SK-N-SH treated with all-trans-retinoic acid at 6 μM for 48 hours (cell line): ENCODE measurements around the gene ADORA1.

Source experiments
- ATAC-seq: fragments of 200-7000 bp; cut with Tn5 transposase; 3 replicates; pipeline ENCODE4 v1.9.1; 2020; ENCODE audit warnings: mild to moderate bottlenecking, moderate library complexity
- ARNTL ChIP-seq: fragments of 450-650 bp; formaldehyde crosslinking; IDR thresholded peaks from 2 replicates; pipeline ENCODE4 v1.5.0; 2020; ENCODE audit warnings: low read depth, mild to moderate bottlenecking, moderate library complexity, borderline replicate concordance
- CREB5 ChIP-seq: fragments of 250-450 bp; sonication (Bioruptor Pico); IDR thresholded peaks from 2 replicates; pipeline ENCODE4 v1.5.1; 2020; ENCODE audit warnings: low read depth, mild to moderate bottlenecking, moderate library complexity
- CSDC2 ChIP-seq: fragments of 250-450 bp; sonication (Bioruptor Pico); IDR thresholded peaks from 2 replicates; pipeline ENCODE4 v1.5.0; 2020; ENCODE audit warnings: mild to moderate bottlenecking, moderate library complexity
- CSRNP3 ChIP-seq: fragments of 250-450 bp; sonication (Bioruptor Pico); IDR thresholded peaks from 2 replicates; pipeline ENCODE4 v1.5.1; 2021; ENCODE audit warnings: mild to moderate bottlenecking, moderate library complexity
- GLIS3 ChIP-seq: fragments of 250-450 bp; sonication (Bioruptor Pico); IDR thresholded peaks from 2 replicates; pipeline ENCODE4 v1.5.0; 2020; ENCODE audit warnings: mild to moderate bottlenecking, moderate library complexity
- ISL1 ChIP-seq: fragments of 250-450 bp; sonication (Bioruptor Pico); IDR thresholded peaks from 2 replicates; pipeline ENCODE4 v2.1.2; 2022; ENCODE audit warnings: mild to moderate bottlenecking, moderate library complexity
- OSR1 ChIP-seq: fragments of 250-450 bp; sonication (Bioruptor Pico); IDR thresholded peaks from 2 replicates; pipeline ENCODE4 v1.8.0; 2022; ENCODE audit warnings: moderate library complexity, mild to moderate bottlenecking, inconsistent platforms
- PATZ1 ChIP-seq: fragments of 250-450 bp; sonication (Bioruptor Pico); IDR thresholded peaks from 2 replicates; pipeline ENCODE4 v1.8.0; 2020; ENCODE audit warnings: mild to moderate bottlenecking, moderate library complexity, borderline replicate concordance
- POU6F1 ChIP-seq: fragments of 250-450 bp; sonication (Bioruptor Pico); IDR thresholded peaks from 2 replicates; pipeline ENCODE4 v1.8.0; 2021; ENCODE audit warnings: low read depth, mild to moderate bottlenecking, moderate library complexity, borderline replicate concordance
- PPARA ChIP-seq: fragments of 250-450 bp; sonication (Bioruptor Pico); IDR thresholded peaks from 2 replicates; pipeline ENCODE4 v1.5.0; 2020; ENCODE audit warnings: mild to moderate bottlenecking, borderline replicate concordance
- RARB ChIP-seq: fragments of 250-450 bp; sonication (Bioruptor Pico); IDR thresholded peaks from 2 replicates; pipeline ENCODE4 v1.8.0; 2021; ENCODE audit warnings: mild to moderate bottlenecking, moderate library complexity
- SNAI2 ChIP-seq: fragments of 250-450 bp; sonication (Bioruptor Pico); IDR thresholded peaks from 2 replicates; pipeline ENCODE4 v1.5.0; 2020; ENCODE audit warnings: mild to moderate bottlenecking, moderate library complexity
- TCF4 ChIP-seq: fragments of 250-450 bp; sonication (Bioruptor Pico); IDR thresholded peaks from 2 replicates; pipeline ENCODE4 v1.8.0; 2021; ENCODE audit warnings: mild to moderate bottlenecking, moderate library complexity, borderline replicate concordance
- TOX ChIP-seq: fragments of 250-450 bp; sonication (Bioruptor Pico); IDR thresholded peaks from 2 replicates; pipeline ENCODE4 v1.8.0; 2021; ENCODE audit warnings: mild to moderate bottlenecking, moderate library complexity, borderline replicate concordance
- TSHZ2 ChIP-seq: fragments of 250-450 bp; sonication (Bioruptor Pico); IDR thresholded peaks from 2 replicates; pipeline ENCODE4 v1.5.0; 2020; ENCODE audit warnings: mild to moderate bottlenecking, moderate library complexity
- ZC3H10 ChIP-seq: fragments of 250-450 bp; sonication (Bioruptor Pico); IDR thresholded peaks from 2 replicates; pipeline ENCODE4 v1.5.1; 2021; ENCODE audit warnings: mild to moderate bottlenecking, moderate library complexity
- ZFP3 ChIP-seq: fragments of 250-450 bp; sonication (Bioruptor Pico); IDR thresholded peaks from 2 replicates; pipeline ENCODE4 v1.5.0; 2020; ENCODE audit warnings: mild to moderate bottlenecking, moderate library complexity
- ZNF565 ChIP-seq: fragments of 450-650 bp; formaldehyde crosslinking; conservative IDR thresholded peaks from 2 replicates; pipeline ENCODE4 v1.5.0; 2020; ENCODE audit warnings: low read depth, mild to moderate bottlenecking, moderate library complexity
- ZNF70 ChIP-seq: fragments of 450-650 bp; formaldehyde crosslinking; IDR thresholded peaks from 2 replicates; pipeline ENCODE4 v1.5.0; 2020; ENCODE audit warnings: mild to moderate bottlenecking, moderate library complexity
- ZNF8 ChIP-seq: fragments of 450-650 bp; formaldehyde crosslinking; IDR thresholded peaks from 2 replicates; pipeline ENCODE4 v1.5.0; 2020; ENCODE audit warnings: mild to moderate bottlenecking, moderate library complexity

Gene ADORA1

DNA sequence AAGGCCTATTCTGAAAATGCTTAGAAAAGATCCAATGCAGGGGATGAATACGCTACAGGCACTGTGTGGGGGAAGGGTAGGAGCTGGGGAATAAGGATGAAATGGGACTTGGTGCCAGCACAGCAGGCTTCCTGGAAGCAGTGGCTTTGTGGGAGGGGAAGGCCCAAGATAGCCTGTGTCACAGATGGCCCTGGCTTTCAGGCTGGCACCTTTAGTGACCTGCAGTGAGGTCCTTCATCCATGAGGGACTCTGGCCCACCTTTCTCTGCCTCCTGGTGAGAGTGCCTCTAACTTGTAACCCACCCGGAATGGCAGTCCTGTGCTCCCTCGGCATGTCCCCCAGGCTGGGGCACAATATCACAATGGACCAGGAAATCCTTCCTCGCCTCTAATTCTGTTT, 58.1 kb downstream of the ADORA1 start:
- TF ChIP-seq PATZ1 (CRISPR knock-in tag), result no peak
- ATAC-seq, result no peak

GRCh38 chr1:203186091-203186445, 58.5 kb downstream of the ADORA1 start:
- ATAC-seq, result no peak
- TF ChIP-seq ZC3H10 (CRISPR knock-in tag) (no peak), PPARA (no peak), ZNF70 (no peak), CSRNP3 (CRISPR knock-in tag) (no peak), ARNTL (CRISPR knock-in tag) (no peak), PATZ1 (CRISPR knock-in tag) (no peak), OSR1 (CRISPR knock-in tag) (no peak), RARB (CRISPR knock-in tag) (no peak), GLIS3 (CRISPR knock-in tag) (no peak), TOX (CRISPR knock-in tag) (no peak), ZNF8 (CRISPR knock-in tag) (no peak), ISL1 (no peak), CSDC2 (CRISPR knock-in tag) (no peak), TCF4 (no peak), ZNF565 (no peak), POU6F1 (no peak), CREB5 (CRISPR knock-in tag) (no peak), ZFP3 (CRISPR knock-in tag) (no peak), SNAI2 (CRISPR knock-in tag) (no peak)

DNA sequence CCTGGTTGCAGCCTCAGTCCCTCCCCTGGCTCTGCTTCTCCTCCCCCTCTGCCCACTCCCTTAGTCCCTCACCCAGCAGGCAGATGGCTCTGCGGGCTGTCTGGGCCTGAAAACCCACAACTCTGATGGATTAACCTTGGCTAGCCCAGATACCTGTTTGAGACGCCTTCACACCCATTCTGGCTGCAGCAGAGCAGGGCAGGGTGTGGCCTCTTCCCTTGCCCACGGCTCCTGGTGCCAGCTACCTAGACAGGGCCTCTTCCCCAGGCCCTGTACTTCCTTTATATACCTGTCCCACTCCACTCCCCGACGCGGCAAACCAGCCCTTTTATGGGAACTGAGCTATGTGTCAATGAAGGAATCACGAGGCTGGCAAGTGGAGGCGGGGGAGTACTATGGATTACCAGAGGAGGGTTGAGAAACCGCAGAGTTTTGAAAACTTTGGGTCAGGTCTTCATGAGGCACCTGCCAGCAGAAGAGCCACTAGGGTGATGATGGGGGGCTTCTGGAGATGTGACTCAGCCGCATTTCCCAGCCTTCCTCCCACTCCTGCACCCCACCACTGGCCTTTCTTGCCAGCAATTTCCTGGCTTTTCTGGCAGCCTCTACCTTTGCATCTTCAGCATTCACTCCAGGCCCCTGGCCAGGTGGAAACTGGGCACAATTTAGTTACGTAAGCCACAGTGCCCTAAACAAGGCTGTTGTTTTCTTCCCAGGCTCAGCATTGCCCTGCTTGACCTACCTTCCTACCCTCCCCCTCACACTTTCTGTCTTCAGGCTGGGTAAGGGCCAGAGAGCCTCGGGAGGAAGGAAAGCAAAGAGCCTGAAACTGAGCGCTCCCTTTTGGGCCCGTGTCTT, 59.1 kb downstream of the ADORA1 start, which contains the start of gene CHI3L1:
TSS of gene CHI3L1 (minus strand) at position 259 of the 858 bp plus-strand sequence. CDS start at position 178, 81 bp downstream.
- TF ChIP-seq ZNF565 (no peak), OSR1 (CRISPR knock-in tag) (no peak), ZC3H10 (CRISPR knock-in tag) (no peak), GLIS3 (CRISPR knock-in tag) (no peak), CSDC2 (CRISPR knock-in tag) (no peak), ZNF8 (CRISPR knock-in tag) (no peak), TSHZ2 (no peak)
- TF ChIP-seq, all 23 proteins: peak for 0
- no peak for ATAC-seq
